GM10847 (cell line): ENCODE measurements around the gene DDTL.

Experiments used
- POLR2A ChIP-seq: IDR thresholded peaks from 2 replicates; pipeline ENCODE4 v1.6.1; 2011; ENCODE audit not compliant: insufficient read length; ENCODE audit errors: extremely low read depth

Gene DDTL

GRCh38 chr22:24003887-24004286 lies 37.2 kb downstream of the DDTL start:
- no peak for TF ChIP-seq POLR2A

GRCh38 chr22:24005201-24005600 lies 38.5 kb downstream of the DDTL start, which contains the start of gene GSTT4:
Gene GSTT4 (minus strand): TSS chr22:24005453. CDS start chr22:24005356, 97 bp downstream.
- TF ChIP-seq POLR2A, result no peak

- no peak for TF ChIP-seq POLR2A
Measured at GRCh38 chr22:24006207-24006913, 39.7 kb downstream of the DDTL start.

- no peak for TF ChIP-seq POLR2A
Measured at GRCh38 chr22:24006914-24007214, 40.2 kb downstream of the DDTL start.

- no peak for TF ChIP-seq POLR2A
Measured at GRCh38 chr22:24007253-24008021, 40.7 kb downstream of the DDTL start.

- no peak for TF ChIP-seq POLR2A
Measured at GRCh38 chr22:24008022-24008283, 41.3 kb downstream of the DDTL start.

GRCh38 chr22:24008381-24009226 lies 41.9 kb downstream of the DDTL start:
- TF ChIP-seq POLR2A, result no peak

- no peak for TF ChIP-seq POLR2A
Measured at GRCh38 chr22:24009227-24010017, 42.7 kb downstream of the DDTL start.

- TF ChIP-seq POLR2A, result no peak
Measured at GRCh38 chr22:24010018-24010391, 43.3 kb downstream of the DDTL start.

- TF ChIP-seq POLR2A, result no peak
Measured at GRCh38 chr22:24011735-24012068, 45.0 kb downstream of the DDTL start.

GRCh38 chr22:24016156-24016555 lies 49.5 kb downstream of the DDTL start:
- TF ChIP-seq POLR2A, result no peak

- TF ChIP-seq POLR2A, result no peak
Measured at GRCh38 chr22:24021304-24021703, 54.6 kb downstream of the DDTL start.
